Measurements from ENCODE around the gene PHF13. TPM values are rescaled to one million over a fixed set of nuclear protein-coding genes. Genes with fewer than 3 reads are reported as not detected.

Gene PHF13
- total and polyA plus RNA-seq, 9 of the 15 experiments (the other 6 are each of a cell fraction or from before 2014, with no cell fraction given) = 1.8 to 36.1 (median 11.7) TPM

DNA sequence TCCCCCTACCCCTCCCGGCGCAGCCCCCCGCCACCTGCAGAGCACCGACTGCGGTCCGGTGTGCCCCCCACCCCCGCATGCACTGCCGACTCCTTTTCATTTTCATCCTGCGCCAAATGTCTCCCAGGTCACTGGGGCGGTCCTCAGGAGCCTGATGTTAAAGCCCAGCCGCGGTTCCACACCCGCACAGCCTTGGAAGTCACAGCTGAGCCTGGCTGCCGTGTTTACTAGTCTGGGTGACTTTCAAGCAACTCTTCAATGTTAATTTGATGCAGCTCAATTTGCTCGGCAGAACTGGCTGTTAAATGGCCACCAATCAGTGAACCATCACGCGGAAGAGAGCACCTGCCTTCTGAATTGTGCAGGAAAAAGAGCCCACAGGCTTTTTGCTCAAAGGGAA is 38.4 kb downstream of the PHF13 start:
- Histone ChIP-seq H3K79me2 (ENCODE audit: control insufficient read depth, insufficient read depth, low read length) (no peaks in the 10 kb centered on the region; the same call in 2 of the 3 replicates), H3K27ac (ENCODE audit: extremely low read depth, low read depth, low read length) (no peak overlapping the region), H3K4me3 (no peak overlapping the region), H3K36me3 (ENCODE audit: control insufficient read depth, insufficient read depth, low read length) (peaks cover 69% of the 10 kb centered on the region), H3K9ac (ENCODE audit: insufficient read depth in 1 of 2, low read depth in 2 of 2, low read length in 2 of 2) (no peak overlapping the region), H4K20me1 (replicated peaks; ENCODE audit: control insufficient read depth, insufficient read depth, low read length) (no peaks in the 10 kb centered on the region), H3K9me3 (replicated peaks; ENCODE audit: control insufficient read depth, insufficient read depth, low read depth, low read length) (no peaks in the 10 kb centered on the region), H2AFZ (ENCODE audit: low read depth, low read length) (no peak overlapping the region), H3K4me2 (ENCODE audit: insufficient read depth, low read length) (no peak overlapping the region), H3K4me1 (replicated peaks in 1 of 2; ENCODE audit: control insufficient read depth in 2 of 2, insufficient read depth in 2 of 2, low read length in 2 of 2) (no peaks in the 10 kb centered on the region; a peak in 1 of 5 replicates), H3K27me3 (ENCODE audit: control insufficient read depth in 2 of 2, insufficient read depth in 2 of 2, low read length in 2 of 2) (no peaks in the 10 kb centered on the region), H3K9me1 (ENCODE audit: control insufficient read depth, insufficient read depth, low read length) (peaks cover 2% of the 10 kb centered on the region)
- BruUV-seq (replicated peaks) = no TSS peak
- no peak for TF ChIP-seq ARID1B (IDR thresholded peaks at IDR 0.05)
- no peak for TF ChIP-seq KDM4B (IDR thresholded peaks at IDR 0.05; ENCODE audit: borderline replicate concordance in 2 of 2, low read depth in 1 of 2)
- TF ChIP-seq NFYB (IDR thresholded peaks at IDR 0.05; ENCODE audit: extremely low read depth, insufficient read length) = no peak
- TF ChIP-seq SRSF7 (optimal IDR thresholded peaks at IDR 0.05; ENCODE audit: low read depth, low read length) = no peak
- no peak for TF ChIP-seq ZBTB2 (IDR thresholded peaks at IDR 0.05)
- no peak for TF ChIP-seq HMGXB4 (CRISPR knock-in tag; IDR thresholded peaks at IDR 0.05)
- no peak for TF ChIP-seq BDP1 (IDR thresholded peaks at IDR 0.05; ENCODE audit: insufficient read depth, insufficient read length)
- no peak for TF ChIP-seq TRIM24 (IDR thresholded peaks at IDR 0.05)
- TF ChIP-seq ZNF232 (CRISPR knock-in tag; IDR thresholded peaks at IDR 0.05) = no peak
- TF ChIP-seq, protein P1, sequence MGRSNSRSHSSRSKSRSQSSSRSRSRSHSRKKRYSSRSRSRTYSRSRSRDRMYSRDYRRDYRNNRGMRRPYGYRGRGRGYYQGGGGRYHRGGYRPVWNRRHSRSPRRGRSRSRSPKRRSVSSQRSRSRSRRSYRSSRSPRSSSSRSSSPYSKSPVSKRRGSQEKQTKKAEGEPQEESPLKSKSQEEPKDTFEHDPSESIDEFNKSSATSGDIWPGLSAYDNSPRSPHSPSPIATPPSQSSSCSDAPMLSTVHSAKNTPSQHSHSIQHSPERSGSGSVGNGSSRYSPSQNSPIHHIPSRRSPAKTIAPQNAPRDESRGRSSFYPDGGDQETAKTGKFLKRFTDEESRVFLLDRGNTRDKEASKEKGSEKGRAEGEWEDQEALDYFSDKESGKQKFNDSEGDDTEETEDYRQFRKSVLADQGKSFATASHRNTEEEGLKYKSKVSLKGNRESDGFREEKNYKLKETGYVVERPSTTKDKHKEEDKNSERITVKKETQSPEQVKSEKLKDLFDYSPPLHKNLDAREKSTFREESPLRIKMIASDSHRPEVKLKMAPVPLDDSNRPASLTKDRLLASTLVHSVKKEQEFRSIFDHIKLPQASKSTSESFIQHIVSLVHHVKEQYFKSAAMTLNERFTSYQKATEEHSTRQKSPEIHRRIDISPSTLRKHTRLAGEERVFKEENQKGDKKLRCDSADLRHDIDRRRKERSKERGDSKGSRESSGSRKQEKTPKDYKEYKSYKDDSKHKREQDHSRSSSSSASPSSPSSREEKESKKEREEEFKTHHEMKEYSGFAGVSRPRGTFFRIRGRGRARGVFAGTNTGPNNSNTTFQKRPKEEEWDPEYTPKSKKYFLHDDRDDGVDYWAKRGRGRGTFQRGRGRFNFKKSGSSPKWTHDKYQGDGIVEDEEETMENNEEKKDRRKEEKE (IDR thresholded peaks at IDR 0.05; ENCODE audit: borderline replicate concordance in 1 of 2, control insufficient read depth in 1 of 2, low read depth in 2 of 2, low read length in 1 of 2) = no peak
- no peak for TF ChIP-seq BRD4 (IDR thresholded peaks at IDR 0.05)
- no peak for TF ChIP-seq BACH1 (tag; IDR thresholded peaks at IDR 0.05)
- no peak for TF ChIP-seq PHF20 (IDR thresholded peaks at IDR 0.05; ENCODE audit: partially characterized antibody)
- ATAC-seq (no peak), DNase-seq (ENCODE audit: extremely low read depth in 1 of 4, low spot score in 3 of 4) (no peak), FAIRE-seq (no peak)
- ChIA-PET POLR2A (interaction anchor here (0.7 to 1.2 kb wide), 6 partner anchors 15 to 250 kb away, joined by 3 to 4 read pairs (median 3); no protein-coding TSS in a partner anchor), CTCF (ENCODE audit: low intra/inter-chr PET ratio) (no interaction called here)
- in situ Hi-C loops (cut with MboI) = no loop called here
- intact Hi-C loops (cut with micrococcal nuclease) = no loop called here
- 97% methylated on average over 13 of the region's 17 CpGs for WGBS (ENCODE audit: insufficient coverage, low coverage, missing lambda C conversion rate)

Measured in K562 (cell line).